ENCODE data around the gene IL1R2. TPM values are rescaled to one million over a fixed set of nuclear protein-coding genes. Genes with fewer than 3 reads are reported as not detected.

The IL1R2 gene
- total and polyA plus RNA-seq, 2 of the 13 experiments (the other 11 are each of a cell fraction or from before 2014, with no cell fraction given) = 3.6 to 7.3 TPM

- 0 out of 2 replicates have a peak, but pooled peaks have one; percentile 78 for TF ChIP-seq ZNF639 (CRISPR knock-in tag; conservative IDR thresholded peaks at IDR 0.05)
- TF ChIP-seq ZNF232 (CRISPR knock-in tag; IDR thresholded peaks at IDR 0.05; ENCODE audit: borderline replicate concordance) = peak; percentile 92; the same call in 1 of the 2 replicates
- no peak for TF ChIP-seq ZNF512B (CRISPR knock-in tag; IDR thresholded peaks at IDR 0.05; ENCODE audit: borderline replicate concordance)
- TF ChIP-seq ZNF720 (CRISPR knock-in tag; IDR thresholded peaks at IDR 0.05) = no peak
- TF ChIP-seq FOSL1 (CRISPR knock-in tag; IDR thresholded peaks at IDR 0.05; ENCODE audit: borderline replicate concordance) = no peak
- TF ChIP-seq ESRRA (CRISPR knock-in tag; IDR thresholded peaks at IDR 0.05; ENCODE audit: low read depth) = peak; percentile 77; the same call in 1 of the 2 replicates
- TF ChIP-seq RNF219 (CRISPR knock-in tag; IDR thresholded peaks at IDR 0.05) = no peak; the same call in 1 of the 2 replicates
- no peak for TF ChIP-seq HNRNPUL1 (IDR thresholded peaks at IDR 0.05; ENCODE audit: low read depth, low read length)
- TF ChIP-seq SIN3A (IDR thresholded peaks at IDR 0.05; ENCODE audit: borderline replicate concordance, low read depth, low read length) = peak; percentile 59; the same call in 1 of the 2 replicates
- TF ChIP-seq CSRNP1 (CRISPR knock-in tag; IDR thresholded peaks at IDR 0.05) = peak; percentile 65; the same call in 1 of the 2 replicates
- peak; percentile 100 for TF ChIP-seq NCOA2 (CRISPR knock-in tag; IDR thresholded peaks at IDR 0.05)
- TF ChIP-seq HNRNPK (IDR thresholded peaks at IDR 0.05; ENCODE audit: low read depth, low read length, poor library complexity, severe bottlenecking) = no peak
- peak; percentile 44; the same call in 1 of the 2 replicates for TF ChIP-seq PHF8 (CRISPR knock-in tag; IDR thresholded peaks at IDR 0.05)
- TF ChIP-seq ARHGAP35 (CRISPR knock-in tag; IDR thresholded peaks at IDR 0.05; ENCODE audit: borderline replicate concordance) = no peak
- TF ChIP-seq NBN (conservative IDR thresholded peaks at IDR 0.05) = no peak
- TF ChIP-seq ELF1 (CRISPR knock-in tag; IDR thresholded peaks at IDR 0.05) = peak; percentile 69
- TF ChIP-seq ZFAT (CRISPR knock-in tag; conservative IDR thresholded peaks at IDR 0.05) = no peak
- TF ChIP-seq ZBTB38 (CRISPR knock-in tag; IDR thresholded peaks at IDR 0.05) = peak; percentile 46
- no peak; the same call in 1 of the 2 replicates for TF ChIP-seq KLF9 (CRISPR knock-in tag; IDR thresholded peaks at IDR 0.05; ENCODE audit: low read depth)
- TF ChIP-seq HDAC6 (IDR thresholded peaks at IDR 0.05; ENCODE audit: low read depth, low read length) = no peak
- TF ChIP-seq ARNT2 (CRISPR knock-in tag; IDR thresholded peaks at IDR 0.05; ENCODE audit: low read depth) = 0 out of 2 replicates have a peak, but pooled peaks have one; percentile 26
Measured at GRCh38 chr2:102057502-102058292, 65.9 kb downstream of the IL1R2 start (continued).
